ENCODE results near the gene MED29. TPM values are rescaled to one million over a fixed set of nuclear protein-coding genes. Genes with fewer than 3 reads are reported as not detected.

Gene MED29
- total and polyA plus RNA-seq, 2 of the 13 experiments (the other 11 are each of a cell fraction or from before 2014, with no cell fraction given): 14.0 to 19.7 TPM

- TF ChIP-seq AFF4 (CRISPR knock-in tag; IDR thresholded peaks at IDR 0.05) (no peak), JARID2 (CRISPR knock-in tag; IDR thresholded peaks at IDR 0.05; ENCODE audit: insufficient replicate concordance) (no peak), TMF1 (CRISPR knock-in tag; IDR thresholded peaks at IDR 0.05; ENCODE audit: low read depth) (peak; percentile 28; the same call in 1 of the 2 replicates), ZFX (CRISPR knock-in tag; IDR thresholded peaks at IDR 0.05; ENCODE audit: low read depth) (peak; percentile 80), KAT8 (CRISPR knock-in tag; IDR thresholded peaks at IDR 0.05) (peak; percentile 61), ZNF235 (CRISPR knock-in tag; IDR thresholded peaks at IDR 0.05; ENCODE audit: borderline replicate concordance) (0 out of 2 replicates have a peak, but pooled peaks have one; percentile 70), ZNF660 (CRISPR knock-in tag; IDR thresholded peaks at IDR 0.05; ENCODE audit: borderline replicate concordance, low read depth) (0 out of 2 replicates have a peak, but pooled peaks have one; percentile 33), CHD2 (IDR thresholded peaks at IDR 0.05; ENCODE audit: low read depth, low read length) (no peak; the same call in none of the 2 replicates), ZEB1 (IDR thresholded peaks at IDR 0.05; ENCODE audit: insufficient replicate concordance, low read depth) (no peak), ZC3H13 (CRISPR knock-in tag; IDR thresholded peaks at IDR 0.05) (peak; percentile 43; the same call in 1 of the 2 replicates), MAF1 (CRISPR knock-in tag; IDR thresholded peaks at IDR 0.05; ENCODE audit: borderline replicate concordance) (no peak), KMT2B (CRISPR knock-in tag; IDR thresholded peaks at IDR 0.05) (peak; percentile 61; the same call in 1 of the 2 replicates), ZNF550 (CRISPR knock-in tag; IDR thresholded peaks at IDR 0.05; ENCODE audit: borderline replicate concordance) (peak; percentile 59; the same call in 1 of the 2 replicates), ZNF839 (CRISPR knock-in tag; IDR thresholded peaks at IDR 0.05; ENCODE audit: borderline replicate concordance) (peak; percentile 66)
- TF ChIP-seq, protein P1, sequence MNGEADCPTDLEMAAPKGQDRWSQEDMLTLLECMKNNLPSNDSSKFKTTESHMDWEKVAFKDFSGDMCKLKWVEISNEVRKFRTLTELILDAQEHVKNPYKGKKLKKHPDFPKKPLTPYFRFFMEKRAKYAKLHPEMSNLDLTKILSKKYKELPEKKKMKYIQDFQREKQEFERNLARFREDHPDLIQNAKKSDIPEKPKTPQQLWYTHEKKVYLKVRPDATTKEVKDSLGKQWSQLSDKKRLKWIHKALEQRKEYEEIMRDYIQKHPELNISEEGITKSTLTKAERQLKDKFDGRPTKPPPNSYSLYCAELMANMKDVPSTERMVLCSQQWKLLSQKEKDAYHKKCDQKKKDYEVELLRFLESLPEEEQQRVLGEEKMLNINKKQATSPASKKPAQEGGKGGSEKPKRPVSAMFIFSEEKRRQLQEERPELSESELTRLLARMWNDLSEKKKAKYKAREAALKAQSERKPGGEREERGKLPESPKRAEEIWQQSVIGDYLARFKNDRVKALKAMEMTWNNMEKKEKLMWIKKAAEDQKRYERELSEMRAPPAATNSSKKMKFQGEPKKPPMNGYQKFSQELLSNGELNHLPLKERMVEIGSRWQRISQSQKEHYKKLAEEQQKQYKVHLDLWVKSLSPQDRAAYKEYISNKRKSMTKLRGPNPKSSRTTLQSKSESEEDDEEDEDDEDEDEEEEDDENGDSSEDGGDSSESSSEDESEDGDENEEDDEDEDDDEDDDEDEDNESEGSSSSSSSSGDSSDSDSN (CRISPR knock-in tag; IDR thresholded peaks at IDR 0.05): peak; percentile 51
Observed at GRCh38 chr19:39390751-39391437, at the start of gene MED29, which contains the start of gene PAF1 (continued).

Measured in HepG2 (cell line).